BLaER1 (cell line): ENCODE data around the gene GLE1.

ENCODE experiments used
- H3K27ac ChIP-seq: shearing (Covaris generic); formaldehyde crosslinking; 2 replicates; pipeline ENCODE4 v1.8.1; 2022
- H3K27me3 ChIP-seq: shearing (Covaris generic); formaldehyde crosslinking; 2 replicates; pipeline ENCODE4 v1.8.1; 2022
- H3K36me3 ChIP-seq: shearing (Covaris generic); formaldehyde crosslinking; 2 replicates; pipeline ENCODE4 v1.8.1; 2022
- H3K4me1 ChIP-seq: shearing (Covaris generic); formaldehyde crosslinking; 2 replicates; pipeline ENCODE4 v1.8.1; 2022
- H3K4me2 ChIP-seq: shearing (Covaris generic); formaldehyde crosslinking; 2 replicates; pipeline ENCODE4 v1.8.1; 2022
- H3K4me3 ChIP-seq: shearing (Covaris generic); formaldehyde crosslinking; 2 replicates; pipeline ENCODE4 v1.8.1; 2022
- H3K9ac ChIP-seq: shearing (Covaris generic); formaldehyde crosslinking; 2 replicates; pipeline ENCODE4 v1.8.1; 2022
- H3K9me3 ChIP-seq: shearing (Covaris generic); formaldehyde crosslinking; 2 replicates; pipeline ENCODE4 v1.8.1; 2022
- H4K20me1 ChIP-seq: shearing (Covaris generic); formaldehyde crosslinking; 2 replicates; pipeline ENCODE4 v1.8.1; 2022
- Cebpa-rat ChIP-seq: shearing (Covaris generic); IDR thresholded peaks from 2 replicates; pipeline ENCODE4 v1.8.1; 2022

Gene GLE1

DNA sequence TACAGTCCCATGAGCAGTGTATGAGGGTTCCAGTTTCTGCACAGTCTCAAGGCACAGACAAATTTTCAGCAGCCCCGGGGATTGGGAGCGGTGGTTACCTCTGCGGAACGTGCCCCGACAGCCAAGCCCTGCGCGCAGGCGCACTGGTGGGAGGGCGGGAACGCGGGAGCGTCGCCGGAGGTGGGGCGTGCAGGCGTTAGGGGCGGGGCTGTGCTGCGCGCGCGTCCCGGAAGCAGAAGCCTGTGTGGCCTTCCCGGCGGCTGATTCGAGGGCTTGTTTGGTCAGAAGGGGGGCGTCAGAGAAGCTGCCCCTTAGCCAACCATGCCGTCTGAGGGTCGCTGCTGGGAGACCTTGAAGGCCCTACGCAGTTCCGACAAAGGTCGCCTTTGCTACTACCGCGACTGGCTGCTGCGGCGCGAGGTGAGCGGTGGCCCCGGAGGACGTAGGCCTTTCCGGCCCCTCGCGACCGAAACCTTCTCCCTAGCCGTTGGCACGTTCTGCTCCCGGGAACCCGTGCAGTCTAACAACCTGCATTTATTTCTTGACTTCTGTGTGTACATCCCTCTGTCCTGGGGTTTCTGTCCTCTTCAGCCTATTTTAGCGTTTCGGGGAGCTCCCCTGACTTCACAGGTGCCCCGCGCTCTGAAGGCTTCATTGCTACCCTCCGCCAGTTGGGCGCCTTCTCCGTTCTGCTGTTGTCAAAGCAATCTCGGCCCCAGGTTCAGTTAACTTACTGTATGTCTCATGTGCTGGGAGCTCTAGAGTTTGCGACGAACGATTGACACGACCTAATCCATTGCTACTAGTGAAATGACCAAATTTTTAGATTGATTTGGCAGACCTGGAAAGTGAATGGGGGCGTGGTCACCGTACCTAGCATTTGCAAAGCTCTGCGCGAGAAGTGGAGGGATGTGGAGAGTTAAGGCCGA lies at the start of gene GLE1:
Gene GLE1, plus strand, starts transcription at position 235 of the 929 bp plus-strand sequence. Its CDS starts 87 bp downstream, at position 322.
- H3K4me3 ChIP-seq, result peak within 1 kb of the TSS; percentile 87
- H3K4me1 ChIP-seq, result peaks cover 26% of the 10 kb centered on the region
- no peak for TF ChIP-seq Cebpa-rat
- H3K4me2 ChIP-seq, result peak within 1 kb of the TSS; percentile 94
- H3K27ac ChIP-seq, result peak within 1 kb of the TSS; percentile 81
- H3K27me3 ChIP-seq, result no peaks in the 10 kb centered on the region
- peaks cover 12% of the 10 kb centered on the region for H4K20me1 ChIP-seq
- H3K36me3 ChIP-seq, result peaks cover 63% of the 10 kb centered on the region
- H3K9me3 ChIP-seq, result no peaks in the 10 kb centered on the region
- H3K9ac ChIP-seq, result peak within 1 kb of the TSS; percentile 89

GRCh38 chr9:128454991-128455390 lies 49.5 kb upstream of the GLE1 start:
- H3K27ac ChIP-seq, result no peak overlapping the region
- H3K4me2 ChIP-seq, result no peak overlapping the region
- peaks cover 27% of the 10 kb centered on the region for H4K20me1 ChIP-seq
- no peak for TF ChIP-seq Cebpa-rat
- H3K4me3 ChIP-seq, result no peak overlapping the region
- no peaks in the 10 kb centered on the region for H3K27me3 ChIP-seq
- H3K36me3 ChIP-seq, result peaks cover 13% of the 10 kb centered on the region
- peaks cover 34% of the 10 kb centered on the region for H3K4me1 ChIP-seq
- H3K9ac ChIP-seq, result no peak overlapping the region
- H3K9me3 ChIP-seq, result no peaks in the 10 kb centered on the region

DNA sequence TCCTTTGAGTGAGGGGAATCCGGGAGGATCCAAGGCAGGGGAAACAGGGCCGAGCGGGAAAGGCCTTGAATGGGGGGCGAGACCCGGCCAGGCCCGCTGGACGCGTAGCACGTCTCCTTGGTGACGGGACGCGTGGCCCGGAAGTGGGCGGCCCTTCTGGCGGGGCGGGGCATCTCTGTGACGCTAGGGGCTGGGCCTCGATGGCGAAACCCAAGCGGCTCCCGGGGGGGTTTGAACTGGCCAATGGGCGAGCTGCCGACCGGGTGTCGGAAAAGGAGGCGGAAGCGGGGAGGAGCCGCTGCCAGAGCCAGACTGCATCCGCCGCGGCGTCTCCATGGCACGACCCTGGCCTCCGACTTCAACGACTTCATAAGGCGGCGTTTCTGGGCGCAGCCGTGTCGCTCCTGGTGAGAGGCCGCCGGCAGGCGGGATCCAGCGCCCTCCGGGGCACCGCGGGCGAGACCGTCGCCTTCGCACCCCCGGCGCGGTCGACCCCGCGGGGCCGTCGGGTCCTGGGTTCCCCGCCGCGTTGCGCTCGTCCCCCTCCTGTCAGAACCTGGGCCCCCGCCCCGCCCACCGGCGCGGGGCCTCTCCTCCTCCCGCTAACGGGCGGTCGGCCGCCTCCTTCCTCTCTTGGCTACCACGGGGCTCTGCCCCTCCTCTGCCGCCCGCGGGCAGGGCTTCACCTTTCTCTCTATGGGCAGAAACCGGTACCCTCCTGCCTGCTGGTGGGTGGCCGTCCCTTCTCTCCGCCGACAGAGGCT lies 48.5 kb upstream of the GLE1 start, which contains the start of gene ODF2:
Gene ODF2, plus strand, starts transcription at position 158 of the 764 bp plus-strand sequence. Its CDS starts 86 bp downstream, at position 244.
- no peaks in the 10 kb centered on the region for H3K9me3 ChIP-seq
- TF ChIP-seq Cebpa-rat, result peak; percentile 94
- H4K20me1 ChIP-seq, result peaks cover 27% of the 10 kb centered on the region
- peak within 1 kb of the TSS; percentile 93 for H3K9ac ChIP-seq
- no peaks in the 10 kb centered on the region for H3K27me3 ChIP-seq
- peaks cover 23% of the 10 kb centered on the region for H3K36me3 ChIP-seq
- H3K4me1 ChIP-seq, result peaks cover 36% of the 10 kb centered on the region
- H3K4me2 ChIP-seq, result peak within 1 kb of the TSS; percentile 99
- H3K4me3 ChIP-seq, result peak within 1 kb of the TSS; percentile 99
- peak within 1 kb of the TSS; percentile 94 for H3K27ac ChIP-seq

- no peaks in the 10 kb centered on the region for H3K9me3 ChIP-seq
- peak overlapping the region; percentile 99 for H3K4me3 ChIP-seq
- H3K27ac ChIP-seq, result peak overlapping the region; percentile 94
- peak overlapping the region; percentile 93 for H3K9ac ChIP-seq
- no peak for TF ChIP-seq Cebpa-rat
- H4K20me1 ChIP-seq, result peaks cover 27% of the 10 kb centered on the region
- peaks cover 29% of the 10 kb centered on the region for H3K36me3 ChIP-seq
- H3K4me1 ChIP-seq, result peaks cover 36% of the 10 kb centered on the region
- H3K27me3 ChIP-seq, result no peaks in the 10 kb centered on the region
- peak overlapping the region; percentile 99 for H3K4me2 ChIP-seq
Measured at GRCh38 chr9:128456613-128457061, 47.9 kb upstream of the GLE1 start.

GRCh38 chr9:128457207-128457606 lies 47.3 kb upstream of the GLE1 start:
- no peak for TF ChIP-seq Cebpa-rat
- peak overlapping the region; percentile 93 for H3K9ac ChIP-seq

GRCh38 chr9:128459011-128459410 lies 45.5 kb upstream of the GLE1 start:
- no peak overlapping the region for H3K27ac ChIP-seq
- H3K9me3 ChIP-seq, result no peaks in the 10 kb centered on the region
- H3K36me3 ChIP-seq, result peaks cover 53% of the 10 kb centered on the region
- H4K20me1 ChIP-seq, result peaks cover 27% of the 10 kb centered on the region
- H3K27me3 ChIP-seq, result no peaks in the 10 kb centered on the region
- H3K9ac ChIP-seq, result peak overlapping the region; percentile 43
- no peak overlapping the region for H3K4me3 ChIP-seq
- TF ChIP-seq Cebpa-rat, result no peak
- peak overlapping the region; percentile 27; the same call in 1 of the 2 replicates for H3K4me2 ChIP-seq
- H3K4me1 ChIP-seq, result peaks cover 36% of the 10 kb centered on the region

More at GRCh38 chr9:128457207-128457606, 47.3 kb upstream of the GLE1 start:
- Histone ChIP-seq H3K4me2 (peak overlapping the region; percentile 99), H3K36me3 (peaks cover 35% of the 10 kb centered on the region), H3K27me3 (no peaks in the 10 kb centered on the region), H3K4me3 (peak overlapping the region; percentile 99), H3K9me3 (no peaks in the 10 kb centered on the region), H3K4me1 (peaks cover 36% of the 10 kb centered on the region), H3K27ac (peak overlapping the region; percentile 26), H4K20me1 (peaks cover 27% of the 10 kb centered on the region)

GRCh38 chr9:128469070-128469469 lies 35.4 kb upstream of the GLE1 start:
- H3K36me3 ChIP-seq, result peaks cover 69% of the 10 kb centered on the region
- peak overlapping the region; percentile 72 for H3K27ac ChIP-seq
- peaks cover 62% of the 10 kb centered on the region for H3K4me1 ChIP-seq
- no peak overlapping the region for H3K9ac ChIP-seq
- H3K27me3 ChIP-seq, result no peaks in the 10 kb centered on the region
- H3K9me3 ChIP-seq, result no peaks in the 10 kb centered on the region
- peak overlapping the region; percentile 68 for H3K4me2 ChIP-seq
- no peak overlapping the region for H3K4me3 ChIP-seq
- H4K20me1 ChIP-seq, result no peaks in the 10 kb centered on the region
- no peak for TF ChIP-seq Cebpa-rat

- H3K4me3 ChIP-seq, result 0 out of 2 replicates have a peak overlapping the region, but pooled peaks have one; percentile 31
- no peaks in the 10 kb centered on the region for H3K27me3 ChIP-seq
- peaks cover 71% of the 10 kb centered on the region for H3K36me3 ChIP-seq
- peak overlapping the region; percentile 81 for H3K27ac ChIP-seq
- TF ChIP-seq Cebpa-rat, result peak; percentile 69
- H4K20me1 ChIP-seq, result no peaks in the 10 kb centered on the region
- H3K9ac ChIP-seq, result peak overlapping the region; percentile 63
- H3K9me3 ChIP-seq, result no peaks in the 10 kb centered on the region
- peak overlapping the region; percentile 86 for H3K4me2 ChIP-seq
- peaks cover 62% of the 10 kb centered on the region for H3K4me1 ChIP-seq
Measured at GRCh38 chr9:128470560-128470959, 34.0 kb upstream of the GLE1 start.

DNA sequence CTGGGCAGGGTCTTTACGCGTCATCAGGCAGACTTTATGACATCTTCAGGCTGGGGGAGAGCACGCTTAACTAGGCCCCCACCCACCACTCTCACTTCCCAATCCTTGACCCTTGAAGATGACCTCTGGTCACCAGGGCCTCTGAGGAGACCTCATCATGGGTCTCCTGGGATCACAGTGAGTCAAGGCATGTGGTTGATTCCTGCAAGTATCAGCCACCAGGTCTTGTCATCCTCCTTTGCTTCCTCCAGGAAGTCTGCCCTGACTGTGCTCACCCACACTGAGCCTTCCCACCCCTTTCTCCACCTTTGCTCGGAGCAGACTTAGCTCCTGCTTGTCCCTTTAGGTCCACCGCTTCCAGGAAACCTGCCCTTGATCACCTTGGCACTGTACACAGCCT lies 31.4 kb upstream of the GLE1 start:
- Histone ChIP-seq H4K20me1 (no peaks in the 10 kb centered on the region), H3K4me3 (no peak overlapping the region), H3K27ac (peak overlapping the region; percentile 81), H3K9ac (peak overlapping the region; percentile 63; the same call in 1 of the 2 replicates), H3K9me3 (no peaks in the 10 kb centered on the region), H3K36me3 (peaks cover 76% of the 10 kb centered on the region), H3K27me3 (no peaks in the 10 kb centered on the region), H3K4me1 (peaks cover 55% of the 10 kb centered on the region), H3K4me2 (peak overlapping the region; percentile 86)
- TF ChIP-seq Cebpa-rat, result no peak
